Ascending aorta (tissue), 2 donors: ENCODE measurements around the gene LRRC46. TPM values are rescaled to one million over a fixed set of nuclear protein-coding genes. Genes with fewer than 3 reads are reported as not detected.

Source experiments
- DNase-seq, 2 donors: peaks; one replicate each; pipeline ENCODE4 v3.0.0-alpha.2; 2019; ENCODE audit warnings: low spot score in 2 of 2
- H3K27ac ChIP-seq, 2 donors: fragments of 200-600 bp; sonication (generic); one replicate each; pipeline ENCODE4 v1.5.1; 2016 to 2017; ENCODE audit warnings: mild to moderate bottlenecking in 1 of 2
- H3K27me3 ChIP-seq: fragments of 200-600 bp; sonication (generic); one replicate; pipeline ENCODE4 v1.5.1; 2017
- H3K36me3 ChIP-seq, 2 donors: fragments of 200-600 bp; sonication (generic); one replicate each; pipeline ENCODE4 v1.5.1; 2016
- H3K4me1 ChIP-seq, 2 donors: fragments of 200-600 bp; sonication (generic); one replicate each; pipeline ENCODE4 v1.5.1; 2016 to 2017; ENCODE audit warnings: mild to moderate bottlenecking in 1 of 2
- H3K4me3 ChIP-seq, 2 donors: fragments of 200-600 bp; sonication (generic); one replicate each; pipeline ENCODE4 v1.5.1; 2016 to 2017; ENCODE audit warnings: mild to moderate bottlenecking in 1 of 2
- H3K9me3 ChIP-seq, 2 donors: fragments of 200-600 bp; sonication (generic); one replicate each; pipeline ENCODE4 v1.5.1; 2016
- intact Hi-C: fragments of 100-400 bp; cut with DNase I; formaldehyde crosslinking; loops from one replicate; pipeline ENCODE4 v1.15.1; 2023
- total RNA-seq: library from RNA; depleted of rRNA; stranded (reverse); fragments of >200 nt; gene quantifications from one replicate; pipeline ENCODE4 v1.1.0, GENCODE V29; 2016
- TF ChIP-seq, protein P1 (sequence below), 3 experiments: fragments of 200-600 bp in 2 of 3; fragments of 450-650 bp in 1 of 3; sonication (generic) in 2 of 3; IDR thresholded peaks; one replicate each; pipeline ENCODE4 v1.5.1; 2016 to 2019; ENCODE audit warnings: antibody characterized with exemption in 3 of 3, mild to moderate bottlenecking in 1 of 3, moderate library complexity in 1 of 3

The LRRC46 gene
- total RNA-seq, 1 donor from 2014 or later, result not detected

DNA sequence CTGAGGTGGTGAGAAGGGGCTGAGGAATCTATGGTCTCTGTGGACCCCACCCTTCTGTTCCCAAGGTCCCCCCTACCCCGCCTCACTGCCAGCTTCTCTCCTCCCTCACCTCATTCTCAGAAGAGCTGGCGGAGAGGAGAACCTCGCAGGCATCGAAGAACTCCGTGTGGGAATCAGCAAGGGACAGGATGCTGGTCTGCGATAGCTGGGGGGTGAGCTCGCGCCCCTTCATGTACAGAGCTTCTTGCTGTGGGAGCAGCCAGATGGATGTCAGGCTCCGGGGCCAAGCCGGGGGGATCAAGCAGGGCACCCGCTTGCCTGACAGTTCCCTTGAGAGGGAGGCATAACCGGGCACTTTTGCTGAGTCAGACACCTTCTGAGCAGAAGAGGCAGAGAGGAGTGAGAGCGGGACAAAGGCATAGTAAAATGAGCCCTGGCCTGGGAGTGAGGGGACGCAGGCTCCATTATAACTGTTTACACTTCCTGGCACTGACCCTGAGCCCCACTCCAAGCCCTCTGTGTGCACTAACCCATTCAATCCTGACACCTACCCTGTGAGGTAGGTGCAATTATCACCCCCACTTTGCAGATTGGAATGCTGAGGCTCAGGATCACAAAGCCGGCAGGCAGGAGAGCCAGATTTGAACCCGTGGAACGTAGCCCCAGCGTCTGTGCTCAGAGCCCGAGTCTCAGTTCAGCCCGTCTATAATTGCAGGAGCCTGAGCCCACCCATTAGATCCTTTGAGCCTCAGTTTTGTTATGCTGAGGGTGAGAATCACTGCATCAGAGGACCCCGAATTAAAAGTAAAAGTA, 16.2 kb upstream of the LRRC46 start:
- peaks cover 32 to 68% of the 10 kb centered on the region in 2 donors for H3K36me3 ChIP-seq
- H3K9me3 ChIP-seq, result no peaks in the 10 kb centered on the region
- no peaks in the 10 kb centered on the region for H3K27me3 ChIP-seq
- peaks cover 0 to 3% of the 10 kb centered on the region in 2 donors for H3K4me1 ChIP-seq
- no peak overlapping the region for H3K4me3 ChIP-seq
- intact Hi-C loops, result no loop called here
- no peak for DNase-seq
- TF ChIP-seq, protein P1, sequence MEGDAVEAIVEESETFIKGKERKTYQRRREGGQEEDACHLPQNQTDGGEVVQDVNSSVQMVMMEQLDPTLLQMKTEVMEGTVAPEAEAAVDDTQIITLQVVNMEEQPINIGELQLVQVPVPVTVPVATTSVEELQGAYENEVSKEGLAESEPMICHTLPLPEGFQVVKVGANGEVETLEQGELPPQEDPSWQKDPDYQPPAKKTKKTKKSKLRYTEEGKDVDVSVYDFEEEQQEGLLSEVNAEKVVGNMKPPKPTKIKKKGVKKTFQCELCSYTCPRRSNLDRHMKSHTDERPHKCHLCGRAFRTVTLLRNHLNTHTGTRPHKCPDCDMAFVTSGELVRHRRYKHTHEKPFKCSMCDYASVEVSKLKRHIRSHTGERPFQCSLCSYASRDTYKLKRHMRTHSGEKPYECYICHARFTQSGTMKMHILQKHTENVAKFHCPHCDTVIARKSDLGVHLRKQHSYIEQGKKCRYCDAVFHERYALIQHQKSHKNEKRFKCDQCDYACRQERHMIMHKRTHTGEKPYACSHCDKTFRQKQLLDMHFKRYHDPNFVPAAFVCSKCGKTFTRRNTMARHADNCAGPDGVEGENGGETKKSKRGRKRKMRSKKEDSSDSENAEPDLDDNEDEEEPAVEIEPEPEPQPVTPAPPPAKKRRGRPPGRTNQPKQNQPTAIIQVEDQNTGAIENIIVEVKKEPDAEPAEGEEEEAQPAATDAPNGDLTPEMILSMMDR (IDR thresholded peaks at IDR 0.05), result no peak
- H3K27ac ChIP-seq, result no peak overlapping the region

GRCh38 chr17:47816111-47816735, 15.2 kb upstream of the LRRC46 start:
- H3K36me3 ChIP-seq, result peaks cover 32 to 68% of the 10 kb centered on the region in 2 donors
- H3K27me3 ChIP-seq, result no peaks in the 10 kb centered on the region
- no peaks in the 10 kb centered on the region for H3K9me3 ChIP-seq
- intact Hi-C loops, result no loop called here
- TF ChIP-seq, protein P1 (IDR thresholded peaks at IDR 0.05), result no peak
- no peak overlapping the region for H3K27ac ChIP-seq
- H3K4me1 ChIP-seq, result peaks cover 0 to 6% of the 10 kb centered on the region in 2 donors
- DNase-seq, result no peak
- no peak overlapping the region for H3K4me3 ChIP-seq

DNA sequence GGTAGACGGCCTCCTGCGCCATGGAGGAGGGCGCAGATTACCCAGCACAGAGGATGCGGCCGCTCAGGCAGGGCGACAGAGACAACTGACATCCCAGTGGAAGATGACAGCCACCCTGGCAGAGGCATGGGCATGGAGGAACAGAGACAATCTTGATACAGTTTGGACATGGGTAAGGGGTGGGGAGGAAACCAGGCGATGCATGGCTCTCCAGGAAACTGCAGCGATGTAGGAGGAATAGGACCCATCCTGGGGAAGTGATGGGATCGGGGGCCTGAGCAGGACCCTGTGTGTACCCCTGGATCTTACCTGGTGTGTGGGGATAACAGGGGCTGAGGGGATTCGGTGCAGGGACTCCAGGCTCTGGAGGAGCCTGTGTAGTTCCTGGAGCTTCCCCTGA, 14.5 kb upstream of the LRRC46 start:
- TF ChIP-seq, protein P1 (IDR thresholded peaks at IDR 0.05), result no peak
- Histone ChIP-seq H3K36me3 (peaks cover 32 to 68% of the 10 kb centered on the region in 2 donors), H3K27me3 (no peaks in the 10 kb centered on the region), H3K9me3 (no peaks in the 10 kb centered on the region), H3K4me3 (no peak overlapping the region), H3K4me1 (peaks cover under 1 to 8% of the 10 kb centered on the region in 2 donors), H3K27ac (no peak overlapping the region)
- no peak for DNase-seq
- intact Hi-C loops, result no loop called here

DNA sequence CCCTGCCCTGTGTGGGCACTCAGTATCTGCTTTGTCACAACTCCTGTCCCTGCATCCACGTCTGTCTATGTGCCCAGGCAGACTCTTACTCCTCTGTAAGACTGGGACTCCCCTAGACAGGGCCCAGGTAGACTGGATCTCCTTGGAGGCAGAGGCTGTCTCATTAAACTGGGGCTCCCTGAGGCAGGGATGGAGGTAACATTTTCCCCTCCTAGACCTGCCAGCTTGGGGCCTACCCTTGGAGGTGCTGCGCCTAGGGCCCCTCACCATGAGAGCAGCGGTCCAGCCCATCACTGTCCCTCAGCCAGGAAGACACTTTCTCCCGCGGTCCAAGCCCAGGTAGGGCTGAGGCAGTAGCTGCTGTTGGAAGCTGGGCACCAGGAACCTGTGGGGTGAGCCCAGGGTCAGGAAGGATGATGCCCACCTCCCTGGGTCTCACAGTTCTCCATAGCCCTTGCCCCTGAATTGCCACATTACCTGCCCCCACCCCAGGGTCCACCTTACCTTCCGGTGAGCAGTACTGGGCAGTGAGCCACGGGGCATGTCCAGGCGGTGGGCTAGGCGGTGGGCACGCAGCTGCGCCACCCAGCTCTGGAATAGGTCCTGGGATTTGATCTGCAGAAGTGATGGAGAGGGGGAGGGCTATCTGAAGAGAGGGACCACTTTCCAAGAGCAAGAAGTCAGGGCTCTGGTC, 13.3 kb upstream of the LRRC46 start:
- DNase-seq, result no peak
- intact Hi-C loops, result no loop called here
- TF ChIP-seq, protein P1 (IDR thresholded peaks at IDR 0.05), result no peak
- Histone ChIP-seq H3K36me3 (peaks cover 32 to 60% of the 10 kb centered on the region in 2 donors), H3K4me1 (peaks cover 5 to 12% of the 10 kb centered on the region in 2 donors), H3K27ac (no peak overlapping the region), H3K27me3 (no peaks in the 10 kb centered on the region), H3K9me3 (no peaks in the 10 kb centered on the region), H3K4me3 (no peak overlapping the region)

GRCh38 chr17:47819475-47819874, 12.0 kb upstream of the LRRC46 start:
- intact Hi-C loops, result no loop called here

More at GRCh38 chr17:47819475-47819874, 12.0 kb upstream of the LRRC46 start:
- TF ChIP-seq, protein P1 (IDR thresholded peaks at IDR 0.05), result no peak
- H3K4me3 ChIP-seq, result no peak overlapping the region
- peaks cover 5 to 12% of the 10 kb centered on the region in 2 donors for H3K4me1 ChIP-seq
- no peak overlapping the region for H3K27ac ChIP-seq
- peaks cover 44 to 59% of the 10 kb centered on the region in 2 donors for H3K36me3 ChIP-seq
- no peaks in the 10 kb centered on the region for H3K27me3 ChIP-seq
- no peaks in the 10 kb centered on the region for H3K9me3 ChIP-seq
- no peak for DNase-seq
